Measurements from ENCODE around the gene CLEC2L. TPM values are rescaled to one million over a fixed set of nuclear protein-coding genes. Genes with fewer than 3 reads are reported as not detected.
A peak's percentile ranks its signal among the peaks of the same experiment; 100 is the strongest.

CLEC2L gene
- total and polyA plus RNA-seq, 2 of the 4 experiments (the other 2 are of a cell fraction), result not detected

GRCh38 chr7:139576179-139576973 lies 52.9 kb downstream of the CLEC2L start:
- Histone ChIP-seq H3K23ac (ENCODE audit: low read depth, low read length) (no peak overlapping the region), H2AK5ac (ENCODE audit: low read depth, low read length) (no peak overlapping the region), H3K27me3 (ENCODE audit: control insufficient read depth, insufficient read depth, low read length) (no peaks in the 10 kb centered on the region), H3K9me1 (ENCODE audit: insufficient read depth, low read length) (no peaks in the 10 kb centered on the region), H2BK120ac (ENCODE audit: low read depth, low read length) (no peak overlapping the region), H3K79me1 (ENCODE audit: low read depth in 1 of 2, low read length in 2 of 2) (peaks cover 8 to 34% of the 10 kb centered on the region in 2 experiments; a peak in 3 of 4 replicates), H3K56ac (ENCODE audit: extremely low read depth, insufficient read depth, low read length) (no peak overlapping the region), H2BK5ac (ENCODE audit: low read depth, low read length, poor library complexity, severe bottlenecking) (no peak overlapping the region), H3K4me2 (ENCODE audit: low read depth, low read length) (no peak overlapping the region), H4K5ac (ENCODE audit: low read depth, low read length) (no peak overlapping the region), H3K4ac (ENCODE audit: low read depth, low read length) (no peak overlapping the region), H3K4me1 (ENCODE audit: control insufficient read depth, insufficient read depth, low read length) (no peaks in the 10 kb centered on the region), H2AFZ (replicated peaks; ENCODE audit: low read length, poor library complexity) (no peak overlapping the region), H3K18ac (ENCODE audit: low read depth, low read length) (no peak overlapping the region), H2AK9ac (replicated peaks; ENCODE audit: low read depth, low read length, poor library complexity) (peak overlapping the region; percentile 62), H3K9me3 (ENCODE audit: control insufficient read depth, insufficient read depth, low read length) (no peaks in the 10 kb centered on the region), H3K14ac (replicated peaks; ENCODE audit: low read depth, low read length) (no peak overlapping the region), H3K9ac (ENCODE audit: low read depth, low read length) (no peak overlapping the region), H4K8ac (ENCODE audit: low read depth in 2 of 2, low read length in 2 of 2) (no peak overlapping the region), H3K4me3 (ENCODE audit: insufficient read depth, low read depth, low read length) (no peak overlapping the region), H3K27ac (ENCODE audit: insufficient read depth, low read length) (no peak overlapping the region), H2BK15ac (ENCODE audit: low read depth, low read length) (no peak overlapping the region), H4K91ac (ENCODE audit: insufficient read depth, low read depth, low read length) (no peak overlapping the region), H4K20me1 (ENCODE audit: insufficient read depth, low read length) (peaks cover 9% of the 10 kb centered on the region; the same call in 1 of the 2 replicates), H2BK20ac (ENCODE audit: low read depth, low read length) (no peak overlapping the region), H3K36me3 (ENCODE audit: control insufficient read depth, insufficient read depth, low read length) (peaks cover 82% of the 10 kb centered on the region)
- WGBS, 2 experiments (ENCODE audit: extremely low coverage in 2 of 2, insufficient read length in 1 of 2), result 97% methylated on average over 9 of the region's 11 CpGs; no CpG with 5 or more reads in 1 of the 2 experiments
- TF ChIP-seq NFE2L2 (IDR thresholded peaks at IDR 0.05; ENCODE audit: low read depth, low read length), result no peak
- TF ChIP-seq, protein P1, sequence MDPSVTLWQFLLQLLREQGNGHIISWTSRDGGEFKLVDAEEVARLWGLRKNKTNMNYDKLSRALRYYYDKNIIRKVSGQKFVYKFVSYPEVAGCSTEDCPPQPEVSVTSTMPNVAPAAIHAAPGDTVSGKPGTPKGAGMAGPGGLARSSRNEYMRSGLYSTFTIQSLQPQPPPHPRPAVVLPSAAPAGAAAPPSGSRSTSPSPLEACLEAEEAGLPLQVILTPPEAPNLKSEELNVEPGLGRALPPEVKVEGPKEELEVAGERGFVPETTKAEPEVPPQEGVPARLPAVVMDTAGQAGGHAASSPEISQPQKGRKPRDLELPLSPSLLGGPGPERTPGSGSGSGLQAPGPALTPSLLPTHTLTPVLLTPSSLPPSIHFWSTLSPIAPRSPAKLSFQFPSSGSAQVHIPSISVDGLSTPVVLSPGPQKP (IDR thresholded peaks at IDR 0.05; ENCODE audit: borderline replicate concordance, low read depth, low read length), result no peak
- TF ChIP-seq POLR2A (IDR thresholded peaks at IDR 0.05; ENCODE audit: low read depth, low read length), result no peak
- TF ChIP-seq, protein P2, sequence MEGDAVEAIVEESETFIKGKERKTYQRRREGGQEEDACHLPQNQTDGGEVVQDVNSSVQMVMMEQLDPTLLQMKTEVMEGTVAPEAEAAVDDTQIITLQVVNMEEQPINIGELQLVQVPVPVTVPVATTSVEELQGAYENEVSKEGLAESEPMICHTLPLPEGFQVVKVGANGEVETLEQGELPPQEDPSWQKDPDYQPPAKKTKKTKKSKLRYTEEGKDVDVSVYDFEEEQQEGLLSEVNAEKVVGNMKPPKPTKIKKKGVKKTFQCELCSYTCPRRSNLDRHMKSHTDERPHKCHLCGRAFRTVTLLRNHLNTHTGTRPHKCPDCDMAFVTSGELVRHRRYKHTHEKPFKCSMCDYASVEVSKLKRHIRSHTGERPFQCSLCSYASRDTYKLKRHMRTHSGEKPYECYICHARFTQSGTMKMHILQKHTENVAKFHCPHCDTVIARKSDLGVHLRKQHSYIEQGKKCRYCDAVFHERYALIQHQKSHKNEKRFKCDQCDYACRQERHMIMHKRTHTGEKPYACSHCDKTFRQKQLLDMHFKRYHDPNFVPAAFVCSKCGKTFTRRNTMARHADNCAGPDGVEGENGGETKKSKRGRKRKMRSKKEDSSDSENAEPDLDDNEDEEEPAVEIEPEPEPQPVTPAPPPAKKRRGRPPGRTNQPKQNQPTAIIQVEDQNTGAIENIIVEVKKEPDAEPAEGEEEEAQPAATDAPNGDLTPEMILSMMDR (conservative IDR thresholded peaks at IDR 0.05; ENCODE audit: low read depth, low read length), result no peak
- no peak for TF ChIP-seq MAFK (IDR thresholded peaks at IDR 0.05; ENCODE audit: low read depth, low read length)
- no peak for TF ChIP-seq CHD1 (IDR thresholded peaks at IDR 0.05; ENCODE audit: low read depth, low read length)
- no peak for TF ChIP-seq RCOR1 (IDR thresholded peaks at IDR 0.05; ENCODE audit: insufficient replicate concordance, low read length)
- no peak for TF ChIP-seq MXI1 (IDR thresholded peaks at IDR 0.05; ENCODE audit: borderline replicate concordance, low read depth, low read length)
- no peak for TF ChIP-seq MAZ (IDR thresholded peaks at IDR 0.05; ENCODE audit: borderline replicate concordance, low read depth, low read length)
- TF ChIP-seq RFX5 (IDR thresholded peaks at IDR 0.05; ENCODE audit: low read depth, low read length), result no peak
- TF ChIP-seq USF2 (IDR thresholded peaks at IDR 0.05; ENCODE audit: low read depth, low read length), result no peak
- no peak for TF ChIP-seq CEBPB (IDR thresholded peaks at IDR 0.05; ENCODE audit: low read depth, low read length)
- TF ChIP-seq BHLHE40 (IDR thresholded peaks at IDR 0.05; ENCODE audit: low read depth, low read length), result no peak
- no peak for TF ChIP-seq RAD21 (IDR thresholded peaks at IDR 0.05; ENCODE audit: low read length)
- no peak for TF ChIP-seq SMC3 (IDR thresholded peaks at IDR 0.05; ENCODE audit: low read depth, low read length)
- no peak for TF ChIP-seq FOS (IDR thresholded peaks at IDR 0.05; ENCODE audit: low read depth, low read length)
- POLR2A ChIA-PET (ENCODE audit: unreplicated experiment), result no interaction called here
- DNase-seq, result no peak
- BruUV-seq (replicated peaks), result no TSS peak
- in situ Hi-C loops (cut with MboI; ENCODE audit: low sequenced_read_pairs) (no loop called here), intact Hi-C loops (cut with micrococcal nuclease) (no loop called here), dilution Hi-C loops (cut with HindIII; ENCODE audit: low sequenced_read_pairs, unreplicated experiment) (no loop called here)
- ATAC-seq (ENCODE audit: low read depth), result no peak
- CTCF ChIA-PET, result no interaction called here

Measured in IMR-90 (cell line).